ENCODE data around the gene KRTAP5-9. TPM values are rescaled to one million over a fixed set of nuclear protein-coding genes. Genes with fewer than 3 reads are reported as not detected.
A peak's percentile ranks its signal among the peaks of the same experiment; 100 is the strongest.

KRTAP5-9 gene
- total and polyA plus RNA-seq, 2 of the 8 experiments (the other 6 are each of a cell fraction or from before 2014, with no cell fraction given): 0.11 TPM; not detected in 1

- H3K9me3 ChIP-seq (ENCODE audit: insufficient read depth in 2 of 2, low read depth in 1 of 2, low read length in 1 of 2): peaks cover 4 to 9% of the 10 kb centered on the region in 2 experiments; a peak in 3 of 4 replicates
- H4K20me1 ChIP-seq (replicated peaks in 1 of 2; ENCODE audit: control insufficient read depth in 1 of 2, insufficient read depth in 2 of 2, low read length in 2 of 2): no peaks in the 10 kb centered on the region
- no peak overlapping the region for H2AFZ ChIP-seq (ENCODE audit: low read length)
- peaks cover 0 to 8% (median 5%) of the 10 kb centered on the region in 4 experiments; a peak in 5 of 7 replicates for H3K4me1 ChIP-seq (replicated peaks in 1 of 4; ENCODE audit: control insufficient read depth in 3 of 4, insufficient read depth in 4 of 4, low read length in 3 of 4)
- H3K56ac ChIP-seq (replicated peaks; ENCODE audit: insufficient read length, low read depth, low read length): no peak overlapping the region
- no peak overlapping the region for H3K9ac ChIP-seq (replicated peaks in 1 of 4; ENCODE audit: extremely low read depth in 1 of 4, low read depth in 3 of 4, low read length in 3 of 4)
- H2BK120ac ChIP-seq (replicated peaks; ENCODE audit: low read depth, low read length): no peak overlapping the region
- H2AK5ac ChIP-seq (ENCODE audit: low read depth, low read length): no peak overlapping the region; the same call in 1 of the 2 replicates
- H3K18ac ChIP-seq (ENCODE audit: extremely low read depth, low read length): 0 out of 2 replicates have a peak overlapping the region, but pooled peaks have one; percentile 24
- H3K4me3 ChIP-seq (ENCODE audit: extremely low read depth in 1 of 4, insufficient read depth in 2 of 4, low read depth in 3 of 4, low read length in 4 of 4): no peak overlapping the region
- no peaks in the 10 kb centered on the region for H3K27me3 ChIP-seq (replicated peaks in 1 of 4; ENCODE audit: control insufficient read depth in 3 of 4, extremely low read depth in 1 of 4, insufficient read depth in 3 of 4, low read length in 3 of 4)
- peak in 1 of 2 experiments; percentile 45 for DNase-seq (ENCODE audit: low read depth in 1 of 2, low spot score in 2 of 2)
- no peak for TF ChIP-seq EP300 (IDR thresholded peaks at IDR 0.05; ENCODE audit: borderline replicate concordance in 1 of 2, low read depth in 2 of 2, low read length in 2 of 2)
- no peak for TF ChIP-seq KDM4A (IDR thresholded peaks at IDR 0.05; ENCODE audit: low read depth, low read length, severe bottlenecking)
- no peak for TF ChIP-seq ZNF274 (IDR thresholded peaks at IDR 0.05; ENCODE audit: borderline replicate concordance, extremely low read depth, low read length)
- TF ChIP-seq TCF12 (IDR thresholded peaks at IDR 0.05; ENCODE audit: low read depth, low read length): no peak
- no peak for TF ChIP-seq BCL11A (IDR thresholded peaks at IDR 0.05; ENCODE audit: low read depth in 2 of 2, low read length in 2 of 2)
- no peak for TF ChIP-seq TAF1 (IDR thresholded peaks at IDR 0.05; ENCODE audit: low read depth, low read length)
- no peak for TF ChIP-seq FOSL1 (IDR thresholded peaks at IDR 0.05; ENCODE audit: insufficient read depth, low read depth, low read length)
- no peak for TF ChIP-seq MAFK (IDR thresholded peaks at IDR 0.05; ENCODE audit: low read depth, low read length)
- TF ChIP-seq NANOG (IDR thresholded peaks at IDR 0.05; ENCODE audit: insufficient read depth, low read depth, low read length, poor library complexity, severe bottlenecking): no peak
- no peak for TF ChIP-seq SRF (IDR thresholded peaks at IDR 0.05; ENCODE audit: low read depth, low read length)
- no peak for TF ChIP-seq JUN (IDR thresholded peaks at IDR 0.05; ENCODE audit: low read depth, low read length)
- TF ChIP-seq SIRT6 (IDR thresholded peaks at IDR 0.05; ENCODE audit: low read length): no peak
- no peak for TF ChIP-seq CREB1 (IDR thresholded peaks at IDR 0.05)
- no peak for TF ChIP-seq EZH2 (IDR thresholded peaks at IDR 0.05; ENCODE audit: low read depth, low read length, severe bottlenecking)
- no peak overlapping the region for H2BK5ac ChIP-seq (ENCODE audit: low read depth, low read length)
- no peak overlapping the region for H3K4me2 ChIP-seq (ENCODE audit: insufficient read depth in 1 of 2, low read depth in 2 of 2, low read length in 2 of 2)
- 0 out of 2 replicates have a peak overlapping the region, but pooled peaks have one; percentile 18 for H2BK15ac ChIP-seq (ENCODE audit: low read length)
- H3K36me3 ChIP-seq (ENCODE audit: control insufficient read depth in 2 of 4, insufficient read depth in 4 of 4, low read length in 3 of 4): peaks cover 0 to 11% (median under 1%) of the 10 kb centered on the region in 4 experiments; a peak in 3 of 8 replicates
- no peak overlapping the region for H3K14ac ChIP-seq (ENCODE audit: insufficient read length)
- H3K4ac ChIP-seq (replicated peaks; ENCODE audit: insufficient read length, low read depth, low read length): no peak overlapping the region
- no peaks in the 10 kb centered on the region for H3K23me2 ChIP-seq (ENCODE audit: low read depth, low read length)
- no peak for FAIRE-seq
- POLR2A ChIA-PET (ENCODE audit: partially characterized antibody): interaction anchor here (0.6 kb wide), 1 partner anchor 56 kb away, joined by 3 read pairs; the partner anchor contains the start of gene DHCR7
- CTCF ChIA-PET (ENCODE audit: partially characterized antibody): interaction anchor here (0.8 to 1.0 kb wide), 2 partner anchors 10 to 13 kb away, joined by 3 read pairs; no protein-coding TSS in a partner anchor
- no peak overlapping the region for H3K27ac ChIP-seq (ENCODE audit: low read depth, low read length)
- H3K23ac ChIP-seq (ENCODE audit: insufficient read length): no peak overlapping the region
- H2BK12ac ChIP-seq (ENCODE audit: low read depth, low read length): peak overlapping the region; percentile 68; the same call in 1 of the 2 replicates
- peak overlapping the region; percentile 48; the same call in 1 of the 2 replicates for H2BK20ac ChIP-seq (ENCODE audit: low read length)
- 75% methylated on average over 10 of the region's 10 CpGs; no CpG with 5 or more reads in 1 of the 2 experiments for whole genome bisulfite sequencing, 2 experiments (ENCODE audit: extremely low coverage in 1 of 2, insufficient coverage in 1 of 2, insufficient read length in 1 of 2, insufficient replicate concordance in 2 of 2, low coverage in 1 of 2, low lambda C conversion rate in 2 of 2, missing lambda C conversion rate in 1 of 2)
- no peaks in the 10 kb centered on the region for H3K79me1 ChIP-seq (ENCODE audit: low read depth, low read length)
- no peak overlapping the region for H4K91ac ChIP-seq (replicated peaks; ENCODE audit: insufficient read length, low read length)
- H4K5ac ChIP-seq (ENCODE audit: insufficient read length, low read depth, low read length): no peak overlapping the region
- H4K8ac ChIP-seq (ENCODE audit: extremely low read depth, insufficient read depth, low read length): peak overlapping the region; percentile 1; the same call in 1 of the 2 replicates
- no peaks in the 10 kb centered on the region for H3K79me2 ChIP-seq (ENCODE audit: control insufficient read depth in 1 of 2, insufficient read depth in 2 of 2, low read length in 2 of 2)
These were observed 43.7 kb upstream of the KRTAP5-9 start for GRCh38 chr11:71504531-71504930.

All from H1 (cell line).